GM23338 (cell line): ENCODE measurements around the gene CSNK1A1.

Experiments
- CREB1 ChIP-seq: fragments of 250-450 bp; sonication (Bioruptor Pico); IDR thresholded peaks from 2 replicates; pipeline ENCODE4 v1.5.0; 2020; ENCODE audit warnings: low read depth, mild to moderate bottlenecking, moderate library complexity
- EZH2 ChIP-seq: fragments of 200-600 bp; sonication (generic); IDR thresholded peaks from one replicate; pipeline ENCODE4 v1.8.0; 2017; ENCODE audit warnings: antibody characterized with exemption, mild to moderate bottlenecking, low read depth; ENCODE audit not compliant: unreplicated experiment
- EZH2phosphoT487 ChIP-seq: fragments of 200-600 bp; sonication (generic); IDR thresholded peaks from one replicate; pipeline ENCODE4 v1.8.1; 2018; ENCODE audit warnings: antibody characterized with exemption; ENCODE audit not compliant: unreplicated experiment
- TF ChIP-seq, protein P1 (sequence below), 2 experiments: fragments of 200-600 bp in 1 of 2; sonication (generic) in 1 of 2; conservative IDR thresholded peaks; 2 replicates each; pipeline versions ENCODE4 v1.5.1 to v1.6.1; 2016 to 2017; ENCODE audit warnings: antibody characterized with exemption in 2 of 2, low read depth in 2 of 2, mild to moderate bottlenecking in 2 of 2, moderate library complexity in 1 of 2

DNA sequence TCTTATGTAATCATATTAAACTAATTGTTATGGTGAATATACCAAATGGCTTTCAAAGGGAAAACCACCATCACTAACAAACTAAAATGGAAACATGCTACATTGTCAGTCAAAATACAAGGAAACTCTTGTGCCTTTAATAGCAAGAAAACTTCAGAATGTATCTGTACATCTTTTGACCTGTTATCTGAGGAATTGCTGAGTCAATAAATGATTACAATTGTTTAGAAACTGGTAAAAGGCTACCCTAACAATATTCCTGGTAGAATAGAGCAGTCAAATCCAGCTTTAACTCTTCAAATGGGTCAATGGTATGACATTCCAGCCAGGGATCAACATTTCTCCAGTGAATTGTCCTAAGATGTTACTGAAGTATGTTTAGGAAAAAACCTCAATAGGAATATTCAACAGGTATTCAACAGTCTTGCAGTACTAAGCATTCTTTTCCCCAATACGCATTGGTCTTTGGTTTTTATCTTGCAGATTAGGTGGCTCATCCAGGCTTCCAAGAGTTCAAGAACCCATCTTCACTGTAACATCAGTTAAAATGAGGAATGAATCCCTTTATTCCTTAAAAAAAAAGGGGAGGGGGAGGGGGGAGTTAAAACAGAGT lies 52.4 kb downstream of the CSNK1A1 start:
- TF ChIP-seq, protein P1, sequence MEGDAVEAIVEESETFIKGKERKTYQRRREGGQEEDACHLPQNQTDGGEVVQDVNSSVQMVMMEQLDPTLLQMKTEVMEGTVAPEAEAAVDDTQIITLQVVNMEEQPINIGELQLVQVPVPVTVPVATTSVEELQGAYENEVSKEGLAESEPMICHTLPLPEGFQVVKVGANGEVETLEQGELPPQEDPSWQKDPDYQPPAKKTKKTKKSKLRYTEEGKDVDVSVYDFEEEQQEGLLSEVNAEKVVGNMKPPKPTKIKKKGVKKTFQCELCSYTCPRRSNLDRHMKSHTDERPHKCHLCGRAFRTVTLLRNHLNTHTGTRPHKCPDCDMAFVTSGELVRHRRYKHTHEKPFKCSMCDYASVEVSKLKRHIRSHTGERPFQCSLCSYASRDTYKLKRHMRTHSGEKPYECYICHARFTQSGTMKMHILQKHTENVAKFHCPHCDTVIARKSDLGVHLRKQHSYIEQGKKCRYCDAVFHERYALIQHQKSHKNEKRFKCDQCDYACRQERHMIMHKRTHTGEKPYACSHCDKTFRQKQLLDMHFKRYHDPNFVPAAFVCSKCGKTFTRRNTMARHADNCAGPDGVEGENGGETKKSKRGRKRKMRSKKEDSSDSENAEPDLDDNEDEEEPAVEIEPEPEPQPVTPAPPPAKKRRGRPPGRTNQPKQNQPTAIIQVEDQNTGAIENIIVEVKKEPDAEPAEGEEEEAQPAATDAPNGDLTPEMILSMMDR (conservative IDR thresholded peaks at IDR 0.05; ENCODE audit: low read depth in 2 of 2), result no peak
- TF ChIP-seq EZH2, result no peak
- TF ChIP-seq CREB1 (CRISPR knock-in tag), result no peak
- no peak for TF ChIP-seq EZH2phosphoT487
